Measurements from ENCODE around the gene ARPC1A. TPM values are rescaled to one million over a fixed set of nuclear protein-coding genes. Genes with fewer than 3 reads are reported as not detected.
"Not testable (repeated sequence)": the region's sequence is repeated elsewhere in the genome, so short reads cannot be mapped to it uniquely, and the experiment has no call there.

Gene ARPC1A
- total RNA-seq, 2 donors from 2014 or later: 150 to 154 TPM

GRCh38 chr7:99375070-99375807 lies 49.5 kb downstream of the ARPC1A start:
- 8 to 16% methylated on average over 20 to 58 of the region's 58 CpGs for WGBS, 2 experiments (ENCODE audit: insufficient coverage in 1 of 2, insufficient read length in 1 of 2)
- Histone ChIP-seq H3K4me1 (ENCODE audit: control insufficient read depth, insufficient read depth, low read length) (no peaks in the 10 kb centered on the region), H3K4me3 (ENCODE audit: low read length) (peak overlapping the region; percentile 79), H3K27me3 (ENCODE audit: control insufficient read depth, insufficient read depth, low read length, poor library complexity, severe bottlenecking) (no peaks in the 10 kb centered on the region), H3K36me3 (ENCODE audit: control insufficient read depth, insufficient read depth, low read length) (peaks cover 10% of the 10 kb centered on the region), H3K9me3 (ENCODE audit: control insufficient read depth, low read length) (no peaks in the 10 kb centered on the region), H3K27ac (ENCODE audit: low read depth, low read length) (no peak overlapping the region), H3K9ac (ENCODE audit: extremely low read depth, low read length, poor library complexity, severe bottlenecking) (no peak overlapping the region)
- Mint-ChIP-seq H3K27me3 (ENCODE audit: insufficient read depth) (peaks cover 12% of the 10 kb centered on the region), H3K36me3 (ENCODE audit: low read depth) (peaks cover 14% of the 10 kb centered on the region), H3K4me1 (peaks cover 7% of the 10 kb centered on the region), H3K4me3 (peak overlapping the region; percentile 63), H3K27ac (no peak overlapping the region), H3K9me3 (no peaks in the 10 kb centered on the region)
- peak; percentile 85 for DNase-seq
- no peak for TF ChIP-seq CTCF (conservative IDR thresholded peaks at IDR 0.05)

- no peaks in the 10 kb centered on the region for H3K27me3 ChIP-seq (ENCODE audit: control insufficient read depth, insufficient read depth, low read length, poor library complexity, severe bottlenecking)
- peaks cover 7% of the 10 kb centered on the region for H3K4me1 Mint-ChIP-seq
- H3K4me1 ChIP-seq (ENCODE audit: control insufficient read depth, insufficient read depth, low read length): no peaks in the 10 kb centered on the region
- 85 to 90% methylated on average over 6 to 7 of the region's 7 CpGs for WGBS, 2 experiments (ENCODE audit: insufficient coverage in 1 of 2, insufficient read length in 1 of 2)
- no peaks in the 10 kb centered on the region for H3K9me3 ChIP-seq (ENCODE audit: control insufficient read depth, low read length)
- DNase-seq: no peak
- no peaks in the 10 kb centered on the region for H3K27me3 Mint-ChIP-seq (ENCODE audit: insufficient read depth)
- peak overlapping the region; percentile 75 for H3K27ac Mint-ChIP-seq
- no peak overlapping the region for H3K27ac ChIP-seq (ENCODE audit: low read depth, low read length)
- H3K36me3 ChIP-seq (ENCODE audit: control insufficient read depth, insufficient read depth, low read length): peaks cover 10% of the 10 kb centered on the region
- H3K9me3 Mint-ChIP-seq: no peaks in the 10 kb centered on the region
- no peak overlapping the region for H3K9ac ChIP-seq (ENCODE audit: extremely low read depth, low read length, poor library complexity, severe bottlenecking)
- H3K4me3 ChIP-seq (ENCODE audit: low read length): no peak overlapping the region
- no peak overlapping the region for H3K4me3 Mint-ChIP-seq
- peaks cover 26% of the 10 kb centered on the region for H3K36me3 Mint-ChIP-seq (ENCODE audit: low read depth)
- no peak for TF ChIP-seq CTCF (conservative IDR thresholded peaks at IDR 0.05)
Observed at GRCh38 chr7:99379043-99379577, 53.4 kb downstream of the ARPC1A start.

- H3K4me1 Mint-ChIP-seq; H3K9me3 ChIP-seq (ENCODE audit: control insufficient read depth, low read length); DNase-seq; H3K27me3 Mint-ChIP-seq (ENCODE audit: insufficient read depth); H3K27me3 ChIP-seq (ENCODE audit: control insufficient read depth, insufficient read depth, low read length, poor library complexity, severe bottlenecking); H3K4me3 Mint-ChIP-seq; H3K9ac ChIP-seq (ENCODE audit: extremely low read depth, low read length, poor library complexity, severe bottlenecking); H3K9me3 Mint-ChIP-seq; H3K27ac ChIP-seq (ENCODE audit: low read depth, low read length); H3K4me1 ChIP-seq (ENCODE audit: control insufficient read depth, insufficient read depth, low read length); H3K4me3 ChIP-seq (ENCODE audit: low read length); H3K36me3 ChIP-seq (ENCODE audit: control insufficient read depth, insufficient read depth, low read length): not testable (repeated sequence)
- Mint-ChIP-seq H3K36me3 (ENCODE audit: low read depth) (peaks cover 26% of the 10 kb centered on the region), H3K27ac (peak overlapping the region; percentile 87)
- WGBS, 2 experiments (ENCODE audit: insufficient coverage in 1 of 2, insufficient read length in 1 of 2): 89 to 91% methylated on average over 4 to 7 of the region's 7 CpGs
Observed at GRCh38 chr7:99379693-99380031, 54.0 kb downstream of the ARPC1A start.
